ELF-1 (cell line): ENCODE measurements around the gene RBMXL2.

Experiments
- DNase-seq: peaks from one replicate; pipeline ENCODE4 v3.0.0-alpha.2; 2016; ENCODE audit warnings: low read depth, low spot score

Gene RBMXL2

DNA sequence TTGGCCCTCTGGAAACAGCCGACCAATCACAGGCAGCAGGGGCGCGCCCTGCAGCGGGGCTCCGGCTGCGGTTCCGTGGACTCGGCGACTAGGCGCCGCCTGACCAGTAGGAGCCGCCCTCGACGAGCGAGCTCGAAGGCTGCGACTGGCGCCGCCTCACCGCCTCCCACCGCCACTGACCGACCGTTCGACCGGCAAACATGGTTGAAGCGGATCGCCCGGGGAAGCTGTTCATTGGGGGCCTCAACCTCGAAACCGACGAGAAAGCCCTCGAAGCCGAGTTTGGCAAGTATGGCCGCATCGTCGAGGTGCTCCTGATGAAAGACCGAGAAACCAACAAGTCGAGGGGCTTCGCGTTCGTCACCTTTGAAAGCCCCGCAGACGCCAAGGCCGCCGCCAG lies at the start of gene RBMXL2:
Gene RBMXL2 (plus strand): TSS at position 78 of the 400 bp plus-strand sequence. CDS start 123 bp downstream, at position 201.
- DNase-seq = peak; percentile 44

GRCh38 chr11:7046474-7047175 lies 42.2 kb upstream of the RBMXL2 start:
- no peak for DNase-seq

DNA sequence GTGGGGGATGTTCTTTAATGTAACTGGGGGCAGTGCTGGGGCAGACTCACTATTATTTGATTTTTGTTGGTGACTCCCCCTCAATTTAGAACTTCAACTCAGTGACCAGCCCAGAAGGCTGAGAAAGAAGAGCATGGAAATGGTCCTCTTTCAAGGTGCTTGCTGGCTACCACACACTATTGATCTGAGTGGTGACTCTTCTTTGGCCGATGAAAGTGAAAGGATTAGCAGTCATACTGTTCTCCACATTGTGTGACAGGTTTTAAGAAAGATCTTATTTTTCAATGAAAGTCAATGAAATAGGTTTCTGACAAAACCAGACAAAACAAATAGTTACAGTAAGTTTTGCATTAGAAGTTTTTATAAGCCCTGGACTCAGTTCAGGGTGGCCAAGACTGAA lies 38.6 kb upstream of the RBMXL2 start:
- DNase-seq = no peak

DNA sequence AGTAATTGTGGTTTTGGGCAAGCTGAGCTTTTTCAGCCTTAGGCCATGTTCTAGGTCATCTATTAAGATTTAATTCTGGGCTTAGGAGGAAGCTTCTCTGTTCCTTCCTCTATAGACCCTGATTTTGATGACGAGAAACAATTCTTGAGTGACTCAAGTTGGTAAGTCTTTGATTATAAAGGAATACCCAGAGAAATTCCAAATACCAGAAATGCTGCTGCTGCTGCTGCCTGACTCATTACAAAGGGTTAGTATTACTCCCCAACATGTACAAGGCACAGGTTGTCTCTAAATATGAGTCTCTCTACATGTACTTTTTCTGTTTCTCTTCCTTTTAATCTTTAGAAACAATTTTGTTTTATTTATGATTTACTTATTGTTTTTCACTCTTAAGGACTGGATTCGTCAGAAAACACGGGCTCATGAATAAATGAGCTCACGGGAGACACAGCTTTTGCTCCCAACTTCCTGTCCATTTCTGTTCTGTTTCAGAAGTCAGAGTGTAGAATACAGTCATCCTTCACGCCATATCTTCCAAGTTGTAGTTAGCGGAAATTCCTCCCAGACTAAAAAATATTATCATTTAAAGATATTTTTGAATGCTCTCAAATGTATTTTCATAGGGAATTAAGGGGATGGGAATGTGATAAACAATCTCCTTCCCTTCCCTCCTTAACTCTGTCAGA lies 31.8 kb upstream of the RBMXL2 start:
- DNase-seq = no peak

GRCh38 chr11:7057641-7058040 lies 31.2 kb upstream of the RBMXL2 start:
- DNase-seq = no peak

DNA sequence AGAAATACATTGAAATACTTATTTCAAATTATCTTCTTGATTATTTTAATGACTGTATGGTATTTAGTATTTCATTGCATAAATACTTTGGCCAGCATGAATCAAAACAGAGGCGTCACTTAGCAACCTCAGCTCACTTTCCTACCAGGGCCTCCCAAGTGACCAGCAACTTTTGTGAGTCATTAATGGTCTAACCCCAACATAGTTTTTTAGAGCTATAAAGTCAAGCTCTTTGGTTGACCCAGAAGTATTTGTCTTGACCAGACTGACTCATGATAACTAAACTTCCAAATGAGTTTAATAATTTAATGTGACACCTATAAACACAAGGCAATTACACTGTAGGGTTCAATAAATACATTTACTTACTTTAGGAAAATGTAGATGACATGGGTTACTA lies 27.9 kb upstream of the RBMXL2 start:
- DNase-seq = no peak

DNA sequence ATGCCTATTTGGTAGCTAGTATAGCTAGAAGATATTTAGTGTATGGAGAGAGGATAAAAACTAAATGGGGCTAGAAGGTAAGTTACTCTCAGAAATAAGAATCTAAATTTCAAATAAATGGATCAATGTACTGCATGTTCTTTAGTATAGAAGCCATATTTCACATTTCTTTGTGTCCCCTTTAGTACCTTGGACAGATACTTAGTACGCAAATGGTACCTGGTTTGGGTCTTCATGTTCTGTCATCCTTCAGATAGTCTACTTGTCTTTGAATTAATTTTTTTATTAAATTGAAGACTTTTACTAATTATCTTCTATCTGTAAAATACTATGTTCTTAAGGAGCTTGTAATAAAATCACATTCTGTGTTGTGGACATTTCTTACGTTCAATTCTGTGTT lies 26.3 kb upstream of the RBMXL2 start:
- no peak for DNase-seq

DNA sequence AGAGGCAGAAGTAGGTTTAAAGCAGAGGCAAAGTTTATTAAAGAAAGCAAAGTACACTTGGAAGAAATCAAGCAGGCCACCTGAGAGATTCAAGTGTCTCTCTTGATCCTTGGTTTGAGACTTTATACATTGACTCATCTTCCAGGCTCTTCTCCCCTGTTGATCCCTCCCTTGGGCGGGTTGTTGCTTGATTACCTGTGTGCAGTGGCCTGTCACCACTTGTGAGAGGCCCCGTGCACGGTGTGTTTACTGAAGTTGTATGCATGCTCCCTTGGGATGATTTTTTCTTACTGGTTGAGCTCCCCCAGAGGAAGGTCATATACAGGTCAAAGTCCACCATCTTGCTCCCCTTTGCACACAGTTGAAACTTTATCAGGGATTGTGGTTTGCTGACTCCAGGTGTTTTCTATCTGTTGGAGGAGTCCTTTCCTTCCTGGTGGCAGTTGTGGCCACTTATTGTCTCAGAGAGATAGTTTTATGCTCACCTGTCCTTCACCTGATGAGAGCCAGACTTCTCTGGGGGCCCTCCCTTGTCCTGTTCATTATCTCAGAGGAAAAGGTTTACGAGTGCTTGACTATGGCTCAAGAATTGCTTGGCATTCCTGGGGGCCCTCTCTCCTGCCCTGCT lies 16.3 kb upstream of the RBMXL2 start:
- no peak for DNase-seq

- peak; percentile 61 for DNase-seq
Observed at GRCh38 chr11:7077101-7077500, 11.7 kb upstream of the RBMXL2 start.

DNA sequence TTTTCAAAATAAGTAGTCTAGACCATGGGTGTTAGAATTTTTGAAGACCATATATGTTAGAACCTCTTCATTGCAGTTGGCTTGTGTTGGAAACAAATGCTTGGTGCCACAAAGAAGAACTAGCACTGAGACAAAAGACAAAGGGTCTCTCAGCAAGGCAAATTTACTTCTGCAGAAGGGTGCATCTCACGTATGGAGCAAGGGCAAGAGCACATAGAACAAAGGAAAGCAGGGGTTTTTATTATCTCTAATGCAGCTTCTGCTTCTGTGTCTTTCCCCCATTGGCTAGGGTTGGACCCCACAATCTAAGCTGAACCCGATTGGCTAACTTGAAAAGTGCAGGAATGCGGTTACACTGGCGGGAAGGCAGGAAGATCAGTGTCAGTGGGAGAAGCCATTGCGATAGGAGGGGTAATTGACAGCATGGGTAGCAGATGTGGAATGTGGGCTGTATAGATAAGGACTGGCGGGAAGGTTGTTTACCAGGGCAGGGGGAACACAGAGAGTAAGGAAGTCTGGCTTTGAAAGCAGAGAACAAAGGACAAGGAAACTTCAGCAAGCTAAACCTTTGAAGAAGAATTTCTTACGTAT lies 9.2 kb upstream of the RBMXL2 start:
- DNase-seq = no peak

- DNase-seq = no peak
Observed at GRCh38 chr11:7080900-7081299, 7.9 kb upstream of the RBMXL2 start.

- no peak for DNase-seq
Observed at GRCh38 chr11:7081441-7081840, 7.4 kb upstream of the RBMXL2 start.

DNA sequence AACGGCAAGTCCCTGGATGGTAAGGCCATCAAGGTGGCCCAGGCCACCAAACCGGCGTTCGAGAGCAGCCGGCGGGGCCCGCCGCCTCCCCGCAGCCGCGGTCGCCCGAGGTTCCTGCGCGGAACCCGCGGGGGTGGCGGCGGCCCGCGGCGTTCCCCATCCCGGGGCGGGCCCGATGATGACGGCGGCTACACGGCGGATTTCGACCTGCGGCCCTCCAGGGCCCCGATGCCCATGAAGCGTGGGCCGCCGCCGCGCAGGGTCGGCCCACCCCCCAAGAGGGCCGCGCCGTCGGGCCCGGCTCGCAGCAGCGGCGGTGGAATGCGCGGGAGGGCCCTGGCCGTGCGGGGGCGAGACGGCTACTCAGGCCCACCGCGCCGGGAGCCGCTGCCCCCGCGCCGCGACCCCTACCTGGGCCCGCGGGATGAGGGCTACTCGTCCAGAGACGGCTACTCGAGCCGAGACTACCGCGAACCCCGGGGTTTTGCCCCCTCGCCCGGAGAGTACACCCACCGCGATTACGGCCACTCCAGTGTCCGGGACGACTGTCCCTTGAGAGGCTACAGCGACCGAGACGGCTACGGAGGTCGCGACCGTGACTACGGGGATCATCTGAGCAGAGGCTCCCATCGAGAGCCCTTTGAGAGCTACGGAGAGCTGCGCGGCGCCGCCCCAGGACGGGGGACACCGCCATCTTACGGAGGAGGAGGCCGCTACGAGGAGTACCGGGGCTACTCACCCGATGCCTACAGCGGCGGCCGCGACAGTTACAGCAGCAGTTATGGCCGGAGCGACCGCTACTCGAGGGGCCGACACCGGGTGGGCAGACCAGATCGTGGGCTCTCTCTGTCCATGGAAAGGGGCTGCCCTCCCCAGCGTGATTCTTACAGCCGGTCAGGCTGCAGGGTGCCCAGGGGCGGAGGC lies 792 bp downstream of the RBMXL2 start:
- DNase-seq = no peak

- DNase-seq = peak; percentile 16
Observed at GRCh38 chr11:7098235-7098832, 9.5 kb downstream of the RBMXL2 start.

GRCh38 chr11:7115780-7116179 lies 27.0 kb downstream of the RBMXL2 start:
- no peak for DNase-seq

DNA sequence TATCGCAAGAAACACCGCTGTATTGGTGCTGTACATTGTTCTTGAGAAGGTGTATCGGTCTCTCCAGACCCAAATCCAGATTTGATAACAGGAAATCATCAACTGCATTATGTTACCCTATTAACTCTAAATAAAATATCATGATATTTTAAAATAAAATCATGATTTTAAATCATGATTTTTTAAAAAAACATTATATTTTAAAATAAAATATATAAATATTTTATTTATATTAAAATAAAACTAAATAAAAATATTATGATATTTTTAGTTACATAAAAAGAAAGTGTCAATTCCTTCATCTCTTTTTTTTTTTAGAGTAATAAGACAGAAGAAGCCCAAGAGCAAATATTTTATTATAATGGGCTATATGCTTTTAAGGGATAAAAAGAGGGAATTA lies 27.6 kb downstream of the RBMXL2 start:
- no peak for DNase-seq

DNA sequence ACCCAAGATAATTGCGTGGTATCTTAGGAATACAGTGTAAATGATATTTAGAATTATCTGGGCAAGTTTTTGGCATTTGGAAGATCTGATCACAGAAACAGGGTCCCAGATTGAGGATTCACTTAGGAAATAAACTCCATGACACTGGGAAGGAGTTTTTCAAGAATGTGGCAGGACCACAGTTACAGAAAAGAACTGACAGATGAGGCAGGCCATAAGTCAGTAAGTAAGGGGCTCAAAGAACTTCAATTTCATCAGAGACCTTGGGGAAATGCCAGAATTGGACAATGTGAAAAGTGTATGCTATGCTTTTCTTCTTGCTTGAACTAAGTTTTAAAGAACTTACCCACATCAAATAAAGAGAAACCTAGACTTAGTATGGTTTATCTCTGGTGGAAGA lies 49.3 kb downstream of the RBMXL2 start:
- no peak for DNase-seq
